MCF 10A (cell line): Measurements from ENCODE around the gene ATP5MC2. TPM values are rescaled to one million over a fixed set of nuclear protein-coding genes. Genes with fewer than 3 reads are reported as not detected.

ENCODE experiments used
- BruUV-seq: library from RNA; stranded (reverse); fragments of 400-500 nt; replicated peaks from 2 replicates; lab custom pipeline; 2021; lab: Mats Ljungman, UMichigan
- CTCF ChIA-PET: fragments of 300-600 bp; sonication (Branson Sonifier 250); formaldehyde crosslinking; extraction: SDS; loops from one replicate; lab custom pipeline; 2021; ENCODE audit warnings: antibody characterized with exemption, inconsistent platforms; lab: Yijun Ruan, JAX
- POLR2A ChIA-PET: fragments of 300-600, 350-650 bp; sonication (Branson Sonifier 250); formaldehyde crosslinking; extraction: SDS; loops from one replicate; lab custom pipeline; 2020; ENCODE audit warnings: antibody characterized with exemption, inconsistent platforms; lab: Yijun Ruan, JAX
- DNase-seq: peaks from one replicate; pipeline ENCODE4 v3.0.0-alpha.2; 2018; ENCODE audit not compliant: unreplicated experiment
- H3K27ac Mint-ChIP-seq: one replicate; pipeline ENCODE4 v1.8.0; 2022; ENCODE audit warnings: mild to moderate bottlenecking, low read depth, mixed read lengths; ENCODE audit not compliant: unreplicated experiment
- H3K27me3 Mint-ChIP-seq: one replicate; pipeline ENCODE4 v1.8.0; 2022; ENCODE audit warnings: mixed read lengths; ENCODE audit not compliant: insufficient read depth, unreplicated experiment
- H3K36me3 Mint-ChIP-seq: one replicate; pipeline ENCODE4 v1.8.0; 2022; ENCODE audit warnings: mild to moderate bottlenecking, moderate library complexity, mixed read lengths; ENCODE audit not compliant: insufficient read depth, unreplicated experiment
- H3K4me1 Mint-ChIP-seq: one replicate; pipeline ENCODE4 v1.8.0; 2022; ENCODE audit warnings: mixed read lengths; ENCODE audit not compliant: insufficient read depth, unreplicated experiment
- H3K4me3 Mint-ChIP-seq: one replicate; pipeline ENCODE4 v1.8.0; 2022; ENCODE audit warnings: mild to moderate bottlenecking, moderate library complexity, mixed read lengths; ENCODE audit not compliant: unreplicated experiment
- H3K9me3 Mint-ChIP-seq: one replicate; pipeline ENCODE4 v1.8.0; 2022; ENCODE audit warnings: mixed read lengths; ENCODE audit not compliant: unreplicated experiment
- intact Hi-C: fragments of 100-400 bp; cut with micrococcal nuclease; formaldehyde crosslinking; loops from 2 replicates; pipeline ENCODE4 v1.14.1; 2022
- total RNA-seq: library from RNA; stranded (reverse); gene quantifications from 2 replicates; pipeline ENCODE4 v1.2.3, GENCODE V29; 2022
- TF ChIP-seq, protein P1 (sequence below): fragments of 200-600 bp; IDR thresholded peaks from one replicate; pipeline ENCODE4 v1.8.0; 2022; ENCODE audit warnings: antibody characterized with exemption, mild to moderate bottlenecking; ENCODE audit not compliant: unreplicated experiment

The ATP5MC2 gene
- total RNA-seq, 1 experiment from 2014 or later: 381 TPM

DNA sequence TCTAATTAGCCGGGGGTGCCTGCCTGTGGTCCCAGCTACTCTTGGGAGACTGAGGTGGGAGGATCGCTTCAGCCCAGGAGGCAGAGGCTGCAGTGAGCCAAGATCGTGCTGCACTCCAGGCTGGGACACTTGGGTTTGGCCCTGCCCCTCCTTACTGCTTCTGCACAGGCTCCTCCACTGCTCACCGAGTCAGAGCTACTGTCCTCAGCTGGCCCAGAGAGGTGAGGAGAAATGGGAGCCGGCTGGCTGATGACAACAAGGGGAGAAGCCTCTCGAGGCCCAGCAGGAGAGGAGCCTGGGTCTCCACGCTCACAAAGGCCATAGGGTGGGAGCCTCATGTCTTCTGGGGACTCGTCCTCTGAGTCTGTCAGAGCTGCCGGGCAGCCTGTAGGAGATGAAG, 37.6 kb upstream of the ATP5MC2 start:
- H3K4me1 Mint-ChIP-seq: no peaks in the 10 kb centered on the region
- CTCF ChIA-PET: interaction anchor here (0.5 to 5.5 kb wide), 5 partner anchors 11 to 80 kb away, joined by 3 to 61 read pairs (median 4); no protein-coding TSS in a partner anchor
- no peak for DNase-seq
- no peak overlapping the region for H3K4me3 Mint-ChIP-seq
- POLR2A ChIA-PET: interaction anchor here (1.1 kb wide), 1 partner anchor 37 kb away, joined by 3 read pairs; the partner anchor contains the start of gene ATP5MC2
- no peak overlapping the region for H3K27ac Mint-ChIP-seq
- TF ChIP-seq, protein P1, sequence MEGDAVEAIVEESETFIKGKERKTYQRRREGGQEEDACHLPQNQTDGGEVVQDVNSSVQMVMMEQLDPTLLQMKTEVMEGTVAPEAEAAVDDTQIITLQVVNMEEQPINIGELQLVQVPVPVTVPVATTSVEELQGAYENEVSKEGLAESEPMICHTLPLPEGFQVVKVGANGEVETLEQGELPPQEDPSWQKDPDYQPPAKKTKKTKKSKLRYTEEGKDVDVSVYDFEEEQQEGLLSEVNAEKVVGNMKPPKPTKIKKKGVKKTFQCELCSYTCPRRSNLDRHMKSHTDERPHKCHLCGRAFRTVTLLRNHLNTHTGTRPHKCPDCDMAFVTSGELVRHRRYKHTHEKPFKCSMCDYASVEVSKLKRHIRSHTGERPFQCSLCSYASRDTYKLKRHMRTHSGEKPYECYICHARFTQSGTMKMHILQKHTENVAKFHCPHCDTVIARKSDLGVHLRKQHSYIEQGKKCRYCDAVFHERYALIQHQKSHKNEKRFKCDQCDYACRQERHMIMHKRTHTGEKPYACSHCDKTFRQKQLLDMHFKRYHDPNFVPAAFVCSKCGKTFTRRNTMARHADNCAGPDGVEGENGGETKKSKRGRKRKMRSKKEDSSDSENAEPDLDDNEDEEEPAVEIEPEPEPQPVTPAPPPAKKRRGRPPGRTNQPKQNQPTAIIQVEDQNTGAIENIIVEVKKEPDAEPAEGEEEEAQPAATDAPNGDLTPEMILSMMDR: no peak
- H3K9me3 Mint-ChIP-seq: no peaks in the 10 kb centered on the region
- H3K36me3 Mint-ChIP-seq: peaks cover 21% of the 10 kb centered on the region
- BruUV-seq: no TSS peak
- intact Hi-C loops: no loop called here
- peaks cover 16% of the 10 kb centered on the region for H3K27me3 Mint-ChIP-seq

DNA sequence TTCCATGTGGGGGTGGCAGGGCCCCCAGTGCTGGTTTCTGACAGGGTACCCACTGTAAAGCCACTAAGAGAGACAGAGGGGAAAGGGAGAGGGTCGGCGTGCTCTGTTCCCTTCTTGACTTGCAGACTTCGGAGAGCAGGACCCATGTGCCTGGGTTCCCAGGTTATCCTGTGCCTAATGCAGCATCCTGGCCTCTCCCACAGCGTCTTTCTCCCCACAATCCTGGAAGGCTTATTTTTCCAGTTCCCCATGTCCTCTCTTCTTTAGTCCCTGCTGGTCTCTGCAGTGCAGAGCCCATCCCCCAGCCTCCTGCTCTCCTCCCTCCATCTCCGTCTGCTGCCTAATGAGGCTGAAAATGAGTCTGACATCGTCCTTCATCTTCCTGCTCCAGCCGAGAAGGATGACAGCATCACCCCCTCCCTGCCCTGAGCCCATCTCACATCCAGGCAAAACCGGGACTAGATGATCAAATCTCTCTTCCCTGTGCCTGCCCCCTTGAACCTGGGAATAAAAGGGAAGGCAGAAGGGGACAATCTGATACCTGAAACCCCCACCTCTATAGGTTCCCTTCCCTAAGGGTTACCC, 36.3 kb upstream of the ATP5MC2 start:
- POLR2A ChIA-PET: no interaction called here
- CTCF ChIA-PET: no interaction called here
- TF ChIP-seq, protein P1: no peak
- Mint-ChIP-seq H3K36me3 (peaks cover 19% of the 10 kb centered on the region), H3K9me3 (no peaks in the 10 kb centered on the region), H3K27me3 (peaks cover 30% of the 10 kb centered on the region), H3K4me1 (no peaks in the 10 kb centered on the region), H3K27ac (no peak overlapping the region), H3K4me3 (no peak overlapping the region)
- intact Hi-C loops: no loop called here
- BruUV-seq: no TSS peak
- DNase-seq: no peak

DNA sequence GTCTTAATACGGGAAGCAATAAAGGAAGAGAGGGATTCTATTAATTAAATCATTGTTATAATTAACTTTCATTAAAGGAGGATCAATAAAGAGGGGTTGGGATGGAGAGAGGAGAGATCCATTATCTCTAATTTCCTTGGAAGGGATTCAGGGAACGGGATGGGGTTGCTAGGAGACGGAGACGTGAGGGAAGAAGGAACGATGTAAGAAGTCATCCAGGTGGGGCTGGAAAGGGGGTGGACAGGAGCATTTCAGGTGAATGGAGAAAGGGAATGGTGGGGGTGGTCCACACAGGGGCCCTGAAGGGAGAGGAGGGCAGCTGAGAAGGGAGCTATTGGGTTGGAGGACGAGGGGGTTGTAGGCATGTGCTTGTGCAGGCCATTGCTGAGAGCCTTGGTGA, 34.2 kb upstream of the ATP5MC2 start:
- Mint-ChIP-seq H3K36me3 (peaks cover 5% of the 10 kb centered on the region), H3K4me3 (no peak overlapping the region), H3K4me1 (no peaks in the 10 kb centered on the region), H3K9me3 (no peaks in the 10 kb centered on the region), H3K27me3 (peaks cover 46% of the 10 kb centered on the region), H3K27ac (no peak overlapping the region)
- no peak for DNase-seq
- intact Hi-C loops: no loop called here
- CTCF ChIA-PET: interaction anchor here (0.9 to 10.0 kb wide), 3 partner anchors 8 to 35 kb away, joined by 3 to 339 read pairs (median 9); no protein-coding TSS in a partner anchor
- no TSS peak for BruUV-seq
- TF ChIP-seq, protein P1: no peak
- POLR2A ChIA-PET: interaction anchor here (1.6 to 4.0 kb wide), 2 partner anchors 17 to 36 kb away, joined by 4 to 29 read pairs; partner anchors contain the start of gene CALCOCO1

DNA sequence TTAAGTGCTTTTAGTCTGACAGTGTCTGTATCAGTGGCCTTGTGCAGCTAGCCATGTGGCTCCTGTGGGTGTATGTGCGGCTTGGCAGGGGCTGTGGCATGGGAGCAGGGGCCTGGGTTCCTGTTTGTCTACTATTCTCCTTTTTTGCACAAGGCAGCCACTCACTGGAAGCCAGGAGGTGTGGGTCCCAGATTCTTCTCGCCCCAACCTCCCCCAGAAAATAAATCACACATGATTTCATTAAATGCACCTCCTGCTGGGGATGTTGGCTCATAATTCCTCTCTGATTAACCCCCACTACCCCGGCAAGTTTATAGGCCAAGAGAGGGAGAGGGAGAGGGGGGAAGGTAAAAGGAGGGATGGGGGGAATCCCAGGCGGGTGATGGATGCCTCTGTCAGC, 33.8 kb upstream of the ATP5MC2 start:
- H3K36me3 Mint-ChIP-seq: peaks cover 5% of the 10 kb centered on the region

More for the DNA sequence above, 33.8 kb upstream of the ATP5MC2 start:
- CTCF ChIA-PET: interaction anchor here (0.9 to 10.0 kb wide), 3 partner anchors 8 to 35 kb away, joined by 3 to 339 read pairs (median 9); no protein-coding TSS in a partner anchor
- TF ChIP-seq, protein P1: no peak
- no peak overlapping the region for H3K27ac Mint-ChIP-seq
- no peak for DNase-seq
- H3K9me3 Mint-ChIP-seq: no peaks in the 10 kb centered on the region
- intact Hi-C loops: no loop called here
- peaks cover 48% of the 10 kb centered on the region for H3K27me3 Mint-ChIP-seq
- BruUV-seq: no TSS peak
- H3K4me1 Mint-ChIP-seq: no peaks in the 10 kb centered on the region
- POLR2A ChIA-PET: interaction anchor here (1.6 to 4.0 kb wide), 2 partner anchors 17 to 36 kb away, joined by 4 to 29 read pairs; partner anchors contain the start of gene CALCOCO1
- H3K4me3 Mint-ChIP-seq: no peak overlapping the region
